ENCODE measurements around the gene TCF4.

Gene TCF4

DNA sequence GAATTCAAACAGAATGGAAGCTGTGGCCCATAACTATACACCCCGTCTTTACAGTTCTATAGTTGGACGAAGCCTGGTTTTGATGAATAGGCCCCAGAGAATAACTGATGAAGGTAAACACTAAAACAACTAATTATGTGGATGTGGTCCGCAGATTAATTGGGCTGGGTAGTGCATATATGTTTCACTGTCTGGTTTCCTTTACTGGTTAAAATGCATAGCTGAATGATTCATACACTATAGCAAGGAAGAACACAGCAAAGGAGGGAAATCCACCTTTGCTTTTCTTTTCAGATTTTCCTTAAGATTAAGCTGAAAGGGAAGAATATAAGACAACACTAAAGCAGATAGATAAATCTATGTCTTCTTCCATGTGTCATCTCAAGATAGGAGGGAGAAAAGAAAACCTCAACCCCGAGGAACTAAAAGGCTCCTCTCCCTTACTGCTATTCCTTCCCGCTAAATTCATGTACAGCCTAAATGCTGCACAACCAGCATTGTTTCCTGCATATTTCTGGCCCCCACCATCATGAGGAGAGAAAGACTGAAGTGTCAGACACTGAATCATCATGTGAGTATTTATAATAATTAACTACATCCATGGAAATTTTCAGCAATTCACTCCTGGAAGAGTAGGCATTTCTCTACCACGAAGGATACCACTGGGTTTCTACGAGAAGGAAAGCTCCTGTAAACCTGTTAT lies 331.6 kb downstream of the TCF4 start:
- DNase-seq (ENCODE audit: insufficient read length, low spot score) (no peak), FAIRE-seq (no peak)
- no peak for TF ChIP-seq POLR2A (IDR thresholded peaks at IDR 0.05; ENCODE audit: low read depth, low read length)

DNA sequence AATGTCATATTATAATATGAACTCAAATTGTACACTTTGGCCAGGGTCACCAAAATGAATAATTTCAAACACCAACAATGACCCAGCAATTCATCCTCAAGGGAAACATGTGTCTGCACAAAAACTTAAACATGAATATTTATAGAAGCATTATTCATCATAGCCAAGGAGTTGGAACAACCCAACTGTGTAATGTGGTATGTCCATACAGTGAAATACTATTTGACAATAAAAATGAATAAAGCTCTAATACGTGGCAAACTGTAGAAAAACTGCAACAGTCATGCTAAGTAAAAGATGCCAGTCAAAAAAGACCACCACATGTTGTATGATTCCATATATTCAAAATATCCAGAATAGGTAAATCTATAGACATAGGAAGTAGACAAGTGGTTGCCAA lies 334.2 kb downstream of the TCF4 start:
- FAIRE-seq: no peak
- no peak for DNase-seq (ENCODE audit: insufficient read length, low spot score)
- no peak for TF ChIP-seq POLR2A (IDR thresholded peaks at IDR 0.05; ENCODE audit: low read depth, low read length)

DNA sequence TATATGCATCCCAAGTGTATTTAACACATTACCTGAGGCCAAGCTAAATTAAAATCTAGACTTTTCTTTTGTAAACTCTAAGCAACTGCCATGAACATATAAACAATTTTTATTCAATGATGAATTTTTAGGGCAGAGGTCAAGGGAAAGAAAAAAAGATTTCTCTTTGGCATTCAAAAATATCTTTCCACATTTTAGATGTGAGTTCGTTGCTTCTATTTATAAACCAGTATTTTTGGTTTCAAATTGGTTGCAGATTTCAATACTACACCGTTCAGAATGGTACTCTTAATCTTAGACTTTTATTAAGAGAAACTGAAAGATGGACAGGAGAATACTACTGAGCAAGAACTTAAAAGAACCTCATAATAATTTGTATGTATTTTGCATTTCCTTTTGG lies 335.1 kb downstream of the TCF4 start:
- FAIRE-seq (no peak), DNase-seq (ENCODE audit: insufficient read length, low spot score) (no peak)
- no peak for TF ChIP-seq POLR2A (IDR thresholded peaks at IDR 0.05; ENCODE audit: low read depth, low read length)

DNA sequence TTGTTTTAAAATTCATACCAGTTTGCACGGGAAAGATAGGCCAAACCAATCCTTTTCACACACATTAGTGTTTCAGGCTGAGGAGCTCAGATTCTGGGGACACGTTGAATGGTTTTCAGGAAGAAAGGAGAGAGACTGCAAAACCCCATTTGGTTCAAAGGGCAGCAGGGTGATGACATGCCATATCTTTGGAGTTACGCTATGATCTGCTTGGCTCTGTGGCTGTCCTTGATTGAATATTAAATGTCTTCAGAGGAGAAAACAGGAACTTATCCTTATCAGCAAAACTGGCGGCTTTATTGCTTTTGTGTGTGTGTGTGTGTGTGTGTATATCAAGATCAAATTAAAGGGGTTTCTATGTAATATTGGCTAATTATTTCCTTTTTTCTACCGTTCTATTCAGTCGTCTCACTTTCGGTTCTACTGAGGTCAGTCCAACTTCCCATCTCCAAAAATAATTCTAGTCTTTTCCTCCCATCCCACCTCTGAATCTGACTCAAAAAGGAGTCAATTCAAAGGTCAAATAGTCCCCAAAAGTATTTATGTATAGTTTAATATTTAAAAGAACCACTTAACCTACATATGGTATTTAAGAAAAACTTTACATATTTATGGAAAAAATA lies 335.8 kb downstream of the TCF4 start:
- DNase-seq (ENCODE audit: insufficient read length, low spot score) (no peak), FAIRE-seq (no peak)
- no peak for TF ChIP-seq POLR2A (IDR thresholded peaks at IDR 0.05; ENCODE audit: low read depth, low read length)

DNA sequence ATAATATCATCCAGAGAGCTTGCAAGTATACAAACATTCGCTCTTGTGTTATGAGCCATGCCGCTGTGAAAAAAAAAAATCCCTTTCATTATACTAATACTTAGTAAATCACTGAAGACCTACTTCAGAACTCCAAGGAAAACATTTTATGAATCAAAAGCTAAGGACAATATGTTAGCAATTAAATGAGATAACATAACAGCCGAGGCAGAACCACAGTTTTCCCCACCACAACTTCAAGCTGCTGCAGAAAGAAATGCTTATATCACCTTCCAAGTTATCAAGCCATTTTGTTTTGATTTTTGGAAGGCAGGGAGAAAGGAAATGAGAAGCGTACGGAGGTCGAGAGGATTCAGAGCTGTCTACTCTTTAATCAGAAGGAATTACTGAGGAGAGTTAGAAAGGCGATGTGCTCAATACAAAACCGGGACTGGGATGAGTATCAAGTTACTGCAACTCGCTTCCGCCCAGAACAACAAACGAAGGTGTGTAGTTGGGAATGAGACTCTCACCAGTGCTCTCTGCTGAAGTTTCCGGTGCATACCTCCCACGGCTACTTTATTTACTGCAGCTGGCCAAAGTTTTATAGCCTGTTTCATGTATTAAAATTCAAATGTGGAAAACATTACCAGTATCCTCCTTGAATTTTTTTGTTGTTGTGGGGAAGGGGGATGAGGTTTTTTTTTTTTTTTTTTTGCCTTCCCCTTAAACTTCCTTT lies 336.6 kb downstream of the TCF4 start:
- no peak for TF ChIP-seq POLR2A (IDR thresholded peaks at IDR 0.05; ENCODE audit: low read depth, low read length)
- FAIRE-seq (no peak), DNase-seq (ENCODE audit: insufficient read length, low spot score) (no peak)

DNA sequence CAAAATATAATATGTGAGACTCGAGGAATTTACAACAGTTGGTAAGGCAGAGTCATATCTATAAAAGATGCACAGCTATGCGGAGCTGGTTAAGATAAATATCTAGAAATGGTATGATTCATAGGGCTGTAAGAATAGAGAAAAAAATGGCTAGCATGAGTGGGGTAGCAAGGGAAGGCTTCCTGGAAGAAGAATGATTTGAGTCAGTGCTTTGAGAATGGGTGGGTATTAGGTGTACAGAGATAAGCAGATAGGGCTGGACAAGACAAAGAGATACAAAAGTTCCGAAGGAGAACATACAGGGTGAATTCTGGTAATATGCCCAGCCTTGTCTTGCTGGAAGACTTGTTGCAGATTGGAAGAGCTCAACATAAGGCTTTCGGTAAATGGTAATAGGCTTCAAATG lies 337.2 kb downstream of the TCF4 start:
- DNase-seq (ENCODE audit: insufficient read length, low spot score) (no peak), FAIRE-seq (no peak)
- TF ChIP-seq POLR2A (IDR thresholded peaks at IDR 0.05; ENCODE audit: low read depth, low read length): no peak

DNA sequence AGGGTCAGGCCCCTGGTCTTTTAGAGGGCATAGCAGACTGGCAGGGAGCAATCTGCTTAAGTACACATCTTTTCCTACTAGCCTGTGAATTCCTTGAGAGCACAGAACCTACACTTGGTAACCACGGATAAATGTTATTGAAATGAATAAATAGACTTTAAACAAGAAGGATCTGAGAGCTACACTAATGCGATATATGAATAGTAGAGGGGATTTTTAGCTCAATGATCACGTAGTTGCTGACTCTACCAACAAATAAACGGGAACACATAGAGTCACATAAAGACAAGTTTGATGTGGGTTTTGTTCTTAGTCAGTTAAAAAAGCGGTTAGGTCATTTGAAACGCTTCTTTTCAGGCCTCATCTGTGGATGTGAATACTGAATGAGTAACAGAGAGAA lies 338.4 kb downstream of the TCF4 start:
- TF ChIP-seq POLR2A (IDR thresholded peaks at IDR 0.05; ENCODE audit: low read depth, low read length): no peak
- FAIRE-seq: no peak
- DNase-seq (ENCODE audit: insufficient read length, low spot score): no peak

DNA sequence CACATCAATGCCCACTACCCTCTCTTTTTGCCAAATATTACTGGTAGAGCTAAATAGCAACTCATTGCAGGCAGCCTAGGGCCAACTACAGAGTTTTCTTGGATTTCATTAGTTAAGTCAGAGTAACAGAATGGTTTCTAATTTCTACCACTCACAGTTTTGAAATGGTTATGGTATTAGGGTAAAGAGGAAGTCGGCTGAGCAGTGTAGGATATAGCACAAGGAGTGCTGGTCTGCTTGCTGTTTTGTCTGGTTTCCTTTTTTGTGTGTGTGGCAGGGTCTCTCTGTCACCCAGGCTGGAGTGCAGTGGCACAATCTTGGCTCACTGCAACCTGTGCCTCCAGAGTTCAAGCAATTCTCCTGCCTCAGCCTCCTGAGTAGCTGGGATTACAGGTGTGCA lies 339.5 kb downstream of the TCF4 start:
- FAIRE-seq (no peak), DNase-seq (ENCODE audit: insufficient read length, low spot score) (no peak)
- TF ChIP-seq POLR2A (IDR thresholded peaks at IDR 0.05; ENCODE audit: low read depth, low read length): no peak

DNA sequence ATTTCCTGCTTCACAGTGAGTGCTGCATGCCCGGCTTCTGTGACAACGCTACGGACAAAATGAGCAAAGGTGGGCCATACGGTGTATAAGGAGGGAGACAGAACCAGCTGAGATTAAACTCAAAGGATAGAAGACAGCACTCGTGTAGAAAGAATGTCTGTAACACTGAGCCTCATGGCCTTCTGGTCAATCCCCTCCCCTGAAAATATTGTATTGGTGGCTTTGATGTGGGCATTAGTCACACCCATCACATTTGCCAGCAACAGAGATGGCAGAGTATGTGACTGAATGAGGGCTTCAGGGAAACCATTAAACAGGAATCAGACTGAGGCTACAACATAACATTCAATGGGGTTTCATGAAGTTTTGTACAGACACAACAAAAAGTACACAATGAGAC lies 341.0 kb downstream of the TCF4 start:
- no peak for TF ChIP-seq POLR2A (IDR thresholded peaks at IDR 0.05; ENCODE audit: low read depth, low read length)
- DNase-seq (ENCODE audit: insufficient read length, low spot score): no peak
- peak; percentile 48 for FAIRE-seq

DNA sequence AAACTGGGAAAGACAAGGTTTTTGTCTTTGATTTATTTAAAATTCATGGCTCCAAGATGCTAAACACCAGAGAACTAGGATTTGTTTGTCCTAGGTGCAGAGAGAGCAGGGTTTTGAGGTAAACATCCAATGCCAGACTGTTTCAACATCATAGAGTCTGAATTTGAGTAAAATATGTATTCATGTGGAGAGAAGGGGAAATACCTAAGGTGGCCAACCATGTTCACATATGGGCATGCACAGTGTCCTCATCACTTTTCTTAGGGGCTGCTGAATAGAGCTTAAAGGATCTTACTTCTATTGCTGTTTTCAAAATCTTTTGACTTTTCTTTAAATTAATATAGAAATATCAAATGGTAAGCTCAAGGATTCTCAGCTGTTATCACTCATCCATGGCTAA lies 341.7 kb downstream of the TCF4 start:
- no peak for TF ChIP-seq POLR2A (IDR thresholded peaks at IDR 0.05; ENCODE audit: low read depth, low read length)
- DNase-seq (ENCODE audit: insufficient read length, low spot score) (no peak), FAIRE-seq (no peak)

DNA sequence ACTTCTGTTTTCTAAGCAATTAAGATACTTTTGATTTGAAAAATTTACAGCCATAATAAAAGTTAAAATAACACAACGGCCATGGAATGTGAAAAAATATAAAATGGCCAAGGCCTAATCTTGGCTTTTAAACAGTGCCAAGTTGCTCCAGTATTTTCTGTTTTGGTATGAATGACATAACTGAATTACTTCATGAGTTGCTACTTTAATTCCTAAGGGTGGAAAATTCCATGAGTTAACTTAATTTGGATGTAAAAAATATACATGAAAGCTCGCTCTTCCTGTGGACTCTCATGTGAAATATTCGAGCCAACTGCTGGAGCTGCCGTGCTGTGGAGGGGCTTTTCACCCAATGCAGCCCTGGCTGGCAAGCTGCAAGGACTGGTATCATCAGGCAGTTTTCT lies 342.8 kb downstream of the TCF4 start:
- DNase-seq (ENCODE audit: insufficient read length, low spot score) (no peak), FAIRE-seq (no peak)
- no peak for TF ChIP-seq POLR2A (IDR thresholded peaks at IDR 0.05; ENCODE audit: low read depth, low read length)

DNA sequence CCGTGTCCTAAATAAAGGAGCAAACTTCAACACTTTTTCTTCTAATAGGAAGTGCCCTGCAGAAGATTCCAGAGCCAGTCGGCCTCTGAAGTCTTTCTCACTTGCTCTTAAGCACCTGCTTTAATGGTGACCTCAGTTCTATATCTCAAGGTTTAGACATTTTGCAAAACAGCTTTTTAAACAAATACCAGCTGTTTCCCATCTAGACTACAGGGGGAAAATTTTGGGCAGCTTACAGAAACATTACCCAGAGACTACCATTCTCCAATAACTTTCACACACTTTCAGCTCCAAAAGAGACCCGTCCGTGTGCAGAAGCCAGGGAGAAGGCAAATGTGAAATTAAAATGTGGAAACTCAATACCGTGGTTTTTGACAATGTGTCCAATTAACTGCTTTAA lies 343.4 kb downstream of the TCF4 start:
- DNase-seq (ENCODE audit: insufficient read length, low spot score): no peak

DNA sequence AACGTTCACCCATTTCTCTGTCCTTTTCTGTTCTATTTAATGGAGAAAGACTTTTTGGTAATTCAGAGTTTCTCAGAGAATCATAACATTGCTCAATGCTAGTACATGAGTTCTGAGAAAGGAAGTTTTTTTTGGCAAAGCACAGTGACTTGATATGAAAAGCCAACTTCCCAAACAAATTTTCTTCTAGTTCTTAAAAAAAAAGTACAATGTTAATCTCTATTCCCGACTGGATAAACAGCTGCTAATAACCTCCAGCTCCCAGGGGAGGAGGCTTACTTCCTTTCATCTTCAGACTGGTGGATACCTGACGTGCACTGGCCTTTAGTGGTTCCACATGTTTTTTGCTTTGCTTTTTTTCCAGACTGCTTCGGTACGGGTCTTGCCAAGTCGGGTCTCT lies 344.1 kb downstream of the TCF4 start:
- DNase-seq (ENCODE audit: insufficient read length, low spot score) (no peak), FAIRE-seq (no peak)
- no peak for TF ChIP-seq POLR2A (IDR thresholded peaks at IDR 0.05; ENCODE audit: low read depth, low read length)

More for the DNA sequence above, 343.4 kb downstream of the TCF4 start:
- no peak for TF ChIP-seq POLR2A (IDR thresholded peaks at IDR 0.05; ENCODE audit: low read depth, low read length)
- no peak for FAIRE-seq

DNA sequence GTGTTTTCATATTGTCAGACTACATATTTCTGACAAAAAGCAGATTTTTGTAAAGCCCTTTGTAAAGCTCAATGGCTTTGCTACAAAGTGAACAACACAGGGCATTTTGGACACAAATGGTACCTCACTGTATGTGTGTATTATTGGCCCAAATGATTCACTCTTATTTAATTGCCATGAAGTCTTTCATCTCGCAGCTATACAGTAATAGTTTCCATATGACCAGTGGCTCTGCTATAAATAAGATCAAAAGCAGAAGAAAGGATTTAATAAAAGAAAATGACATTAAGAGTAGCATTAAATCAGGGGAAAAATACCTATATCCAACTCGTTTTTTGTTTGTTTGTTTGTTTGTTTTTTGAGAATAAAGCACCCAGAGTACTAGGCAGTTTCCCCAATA lies 344.7 kb downstream of the TCF4 start:
- FAIRE-seq (no peak), DNase-seq (ENCODE audit: insufficient read length, low spot score) (no peak)
- TF ChIP-seq POLR2A (IDR thresholded peaks at IDR 0.05; ENCODE audit: low read depth, low read length): no peak

DNA sequence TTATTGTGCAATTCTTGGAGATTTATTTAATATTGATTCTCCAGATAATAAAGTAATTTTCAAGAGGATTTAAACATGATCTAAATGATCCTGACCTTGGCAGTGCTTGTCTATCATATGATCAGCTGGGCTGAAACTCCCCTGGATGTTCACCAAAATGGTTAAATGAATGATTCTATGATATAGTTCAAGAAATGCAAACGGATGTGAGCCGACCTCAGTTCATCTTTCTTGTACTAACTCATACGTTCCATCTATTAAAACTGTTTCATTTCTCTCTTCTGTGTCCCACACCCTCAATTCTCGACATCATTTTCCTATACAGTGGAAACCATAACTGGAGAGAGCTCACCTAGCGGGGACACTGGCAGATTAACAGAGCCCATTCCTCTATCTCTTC lies 347.0 kb downstream of the TCF4 start:
- TF ChIP-seq POLR2A (IDR thresholded peaks at IDR 0.05; ENCODE audit: low read depth, low read length): no peak
- FAIRE-seq (no peak), DNase-seq (ENCODE audit: insufficient read length, low spot score) (no peak)

All from H54 (cell line).